GM21526 (cell line): ENCODE data around the gene USP9X.
"Not testable (repeated sequence)": the region's sequence is repeated elsewhere in the genome, so short reads cannot be mapped to it uniquely, and the experiment has no call there.

Experiments
- ATAC-seq: cut with Tn5 transposase; IDR thresholded peaks from one replicate; pipeline ENCODE4 v1.9.1; 2021; ENCODE audit warnings: moderate library complexity; ENCODE audit not compliant: unreplicated experiment, low FRiP score

The USP9X gene

DNA sequence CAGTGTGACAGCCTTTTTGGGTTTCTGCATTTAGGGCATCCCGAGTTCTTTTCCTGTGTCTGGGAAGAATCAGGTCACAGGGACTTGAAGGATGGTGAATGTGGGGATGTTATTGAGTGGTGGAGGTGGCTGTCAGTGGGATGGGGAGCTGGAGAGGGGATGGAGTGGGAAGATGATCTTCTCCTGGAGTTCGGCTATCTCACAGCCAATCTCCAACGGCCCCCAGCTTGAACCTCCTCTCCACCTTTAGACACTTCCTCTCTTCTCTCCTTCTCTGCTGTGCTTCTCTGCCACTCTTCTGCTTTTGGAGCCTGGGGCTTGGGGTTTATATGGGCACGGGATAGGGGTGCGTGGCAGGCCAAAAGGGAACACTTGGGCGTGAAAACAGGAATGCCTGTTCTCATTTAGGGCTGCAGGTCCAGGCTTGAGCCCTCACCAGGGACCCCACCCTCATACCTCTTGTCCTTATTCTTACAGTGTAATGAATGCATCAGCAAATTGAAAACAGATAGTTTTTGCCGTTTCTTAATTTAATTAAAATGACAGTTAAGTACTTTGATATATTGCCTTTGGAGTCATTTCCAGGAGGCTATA lies 37.5 kb downstream of the USP9X start:
- ATAC-seq = no peak

DNA sequence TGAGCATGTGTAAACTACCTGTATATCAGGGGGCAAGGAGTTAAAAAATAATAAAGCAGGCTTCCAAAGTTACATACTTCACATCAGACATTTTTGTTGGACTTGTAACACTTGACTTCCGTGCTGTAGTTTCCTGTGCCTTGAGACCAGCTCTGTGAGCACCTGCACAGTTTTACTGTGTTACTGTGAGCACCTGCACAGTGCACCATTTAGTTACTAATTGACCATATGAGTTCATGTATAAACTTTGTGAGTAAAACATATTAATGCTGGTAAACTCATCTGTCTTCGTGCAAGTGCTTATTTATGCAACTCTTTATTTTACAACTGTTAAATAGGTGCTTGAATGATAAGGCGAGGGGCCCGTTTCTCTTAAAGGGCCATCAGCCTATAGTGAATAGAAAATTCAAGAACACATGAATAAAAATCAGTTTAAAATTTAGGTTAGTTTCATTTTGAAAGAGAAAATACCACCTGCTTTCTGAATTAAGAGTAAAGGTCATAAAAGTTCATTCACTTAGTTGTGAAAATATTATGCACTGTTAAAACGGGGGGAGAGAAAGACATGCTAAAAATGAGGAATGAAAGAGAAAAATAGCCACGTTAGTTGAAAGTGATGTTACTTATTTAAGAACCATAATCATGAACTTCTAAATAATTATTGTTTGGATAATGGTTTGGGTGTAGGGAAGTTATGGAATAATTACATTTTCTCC lies 42.4 kb downstream of the USP9X start:
- no peak for ATAC-seq

GRCh38 chrX:41128955-41129354 lies 43.7 kb downstream of the USP9X start:
- ATAC-seq = no peak

DNA sequence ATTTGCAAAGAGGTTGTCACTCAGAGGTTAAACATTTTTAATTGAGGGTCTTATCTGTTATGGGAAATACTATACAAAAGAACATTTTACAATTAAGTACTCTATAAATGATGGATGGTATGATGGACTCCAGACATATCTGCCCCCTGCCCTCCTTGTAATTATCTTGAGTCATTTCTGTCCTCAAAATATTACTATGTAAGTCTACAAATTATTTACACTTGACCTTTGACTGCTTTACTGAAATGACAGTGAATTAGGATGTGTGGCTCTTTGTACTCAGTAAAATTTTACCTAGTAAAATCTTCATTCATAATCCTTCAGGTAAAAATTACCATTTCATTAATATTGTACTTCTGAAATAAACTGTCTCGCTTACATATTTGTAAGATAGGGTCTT lies 46.5 kb downstream of the USP9X start:
- no peak for ATAC-seq

- ATAC-seq = no peak
Observed at GRCh38 chrX:41133551-41133950, 48.3 kb downstream of the USP9X start.

- ATAC-seq = no peak
Observed at GRCh38 chrX:41137589-41137988, 52.3 kb downstream of the USP9X start.

DNA sequence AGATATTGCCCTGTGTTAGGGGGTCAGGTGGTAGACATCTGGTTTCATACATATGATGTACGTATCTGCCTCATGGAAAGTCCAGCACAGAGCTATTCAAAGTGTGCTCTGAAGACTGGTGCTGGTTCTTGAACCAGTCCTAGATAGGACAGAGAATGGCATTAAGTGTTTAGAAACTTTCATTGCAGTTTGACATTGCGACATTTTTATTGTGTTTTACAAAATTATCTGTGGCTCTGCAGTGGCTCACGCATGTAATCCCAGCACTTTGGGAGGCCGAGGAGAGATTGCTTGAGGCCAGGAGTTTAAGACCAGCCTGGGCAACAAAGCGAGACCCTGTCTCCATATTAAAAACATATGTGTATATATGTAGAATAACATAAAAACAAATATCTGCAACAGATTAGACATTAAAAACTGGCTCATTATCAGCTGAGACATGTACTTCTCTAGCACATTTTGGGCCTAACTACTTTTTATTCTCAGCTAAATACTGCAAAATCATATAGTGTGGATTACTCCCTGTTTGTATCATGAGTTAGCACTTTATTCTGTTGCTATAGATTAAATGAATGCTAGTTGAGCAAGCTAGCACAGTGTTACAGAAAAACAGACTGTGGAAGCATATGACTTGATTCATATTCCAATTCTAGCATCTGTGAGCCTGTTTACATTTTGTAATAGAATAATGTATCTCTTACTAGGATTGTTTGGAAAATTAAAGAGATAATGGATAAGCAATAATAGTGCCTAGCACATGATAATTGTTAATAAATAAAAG lies 57.1 kb downstream of the USP9X start:
- ATAC-seq = no peak

GRCh38 chrX:41144873-41145272 lies 59.6 kb downstream of the USP9X start:
- no peak for ATAC-seq

DNA sequence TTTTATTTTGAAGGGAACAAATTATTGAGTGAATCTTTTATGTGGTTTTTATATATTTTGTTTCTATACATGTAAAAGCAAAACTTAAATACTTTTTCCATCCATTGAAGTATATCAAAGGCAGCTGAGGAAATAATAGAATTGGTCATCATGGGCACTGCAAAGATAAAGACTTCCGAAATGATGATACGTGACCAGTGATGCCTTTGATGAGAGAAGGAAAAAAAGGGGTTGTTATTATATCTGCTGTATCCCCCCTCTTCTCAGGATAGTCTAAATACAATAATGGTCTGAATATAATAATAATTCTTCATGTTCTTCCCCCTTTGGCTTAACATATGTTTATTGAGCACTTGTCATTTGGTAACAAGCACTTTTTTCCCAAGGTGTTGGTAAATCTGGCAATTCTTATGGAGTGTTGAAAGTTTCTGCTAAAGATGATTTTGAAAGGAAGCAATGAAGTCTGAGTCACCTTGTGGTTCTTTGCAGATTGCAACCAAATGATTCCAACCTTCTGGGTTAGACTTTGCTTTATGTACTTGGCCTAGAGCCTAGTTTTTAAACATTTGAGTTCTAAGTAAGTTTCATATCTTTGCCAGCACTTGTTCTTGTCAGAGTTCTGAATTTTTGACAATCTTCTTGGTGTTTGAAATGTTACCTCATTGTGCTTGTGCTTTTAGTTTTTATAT lies 60.8 kb downstream of the USP9X start:
- ATAC-seq = no peak

DNA sequence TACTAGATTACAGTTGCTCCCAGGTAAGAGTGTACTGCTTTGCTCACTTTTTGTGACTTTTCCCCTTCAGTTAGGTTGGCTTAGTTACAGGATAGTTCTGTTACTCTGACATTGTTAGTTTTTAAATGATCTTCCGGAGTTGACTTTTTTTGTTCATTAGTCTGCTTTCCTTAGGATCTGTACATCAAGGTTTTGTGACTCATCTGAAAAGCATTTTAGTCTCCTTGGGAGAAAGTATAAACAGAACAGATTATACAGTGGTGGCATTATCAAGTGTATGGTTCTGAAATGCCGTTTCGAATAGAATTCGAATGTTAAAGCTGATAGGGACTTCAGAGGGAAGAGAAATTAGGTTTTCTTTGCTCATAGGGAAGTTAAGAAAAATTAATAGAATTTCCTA lies 63.3 kb downstream of the USP9X start:
- no peak for ATAC-seq

DNA sequence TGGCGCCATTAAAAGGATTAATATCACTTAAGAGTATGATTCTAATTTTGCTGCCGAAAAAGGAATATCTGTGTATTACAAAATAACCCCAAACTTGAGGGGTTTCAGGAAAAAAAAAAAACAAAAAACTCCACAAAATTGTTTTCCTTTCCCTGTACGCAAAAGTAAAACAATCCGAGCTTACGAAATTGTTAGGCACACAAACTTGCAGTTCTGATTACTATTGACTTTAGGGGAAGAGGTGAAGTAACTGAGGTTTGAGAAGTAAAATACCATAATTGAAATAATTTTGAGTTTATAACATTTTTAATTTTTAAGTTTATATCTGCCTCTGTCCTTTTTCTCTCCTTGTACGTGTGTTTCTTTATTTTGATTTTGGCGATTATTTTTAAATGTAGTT lies 64.8 kb downstream of the USP9X start:
- ATAC-seq = no peak

DNA sequence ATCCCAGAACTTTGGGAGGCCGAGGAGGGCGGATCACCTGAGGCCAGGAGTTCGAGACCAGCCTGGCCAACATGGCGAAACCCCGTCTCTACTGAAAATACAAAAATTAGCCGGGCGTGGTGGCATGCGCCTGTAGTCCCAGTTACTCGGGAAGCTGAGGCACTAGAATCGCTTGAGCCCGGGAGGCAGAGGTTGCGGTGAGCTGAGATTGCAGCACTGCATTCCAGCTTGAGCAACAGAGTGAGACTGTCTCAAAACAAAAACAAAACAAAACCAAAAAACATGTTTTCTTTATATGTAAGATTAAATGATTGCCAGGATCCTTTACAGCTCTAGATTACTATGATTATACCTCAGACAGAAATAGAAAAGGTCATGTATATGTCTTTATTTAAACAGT lies 66.5 kb downstream of the USP9X start:
- not testable (repeated sequence) for ATAC-seq

GRCh38 chrX:41152221-41152620 lies 67.0 kb downstream of the USP9X start:
- ATAC-seq = no peak

GRCh38 chrX:41153448-41153847 lies 68.2 kb downstream of the USP9X start:
- ATAC-seq = no peak

- no peak for ATAC-seq
Observed at GRCh38 chrX:41153957-41154356, 68.7 kb downstream of the USP9X start.

DNA sequence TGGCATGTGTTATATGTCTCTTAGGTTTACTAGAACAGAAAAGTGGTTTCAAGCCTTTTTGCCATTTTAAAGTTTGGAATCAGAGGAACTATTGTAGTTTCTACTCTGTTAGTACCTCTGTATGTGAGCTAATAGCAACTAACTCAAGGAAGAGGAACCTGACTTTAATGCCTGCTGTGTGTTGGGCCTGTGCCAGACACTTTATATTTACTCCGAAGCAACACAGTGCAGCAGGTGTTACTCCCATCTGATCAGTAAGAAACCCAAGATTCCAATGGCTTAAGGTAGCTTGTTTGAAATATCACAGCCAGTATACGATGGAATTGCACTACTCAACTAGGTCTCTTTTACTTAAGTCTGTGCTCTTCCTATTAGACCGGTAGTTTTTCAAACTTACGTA lies 79.2 kb downstream of the USP9X start:
- no peak for ATAC-seq

GRCh38 chrX:41167888-41168287 lies 82.6 kb downstream of the USP9X start:
- ATAC-seq = no peak

- ATAC-seq = no peak
Observed at GRCh38 chrX:41176263-41176662, 91.0 kb downstream of the USP9X start.

- no peak for ATAC-seq
Observed at GRCh38 chrX:41177297-41177696, 92.1 kb downstream of the USP9X start.

- ATAC-seq = no peak
Observed at GRCh38 chrX:41178201-41178600, 93.0 kb downstream of the USP9X start.
